ENCODE data around the gene VAV3. TPM values are rescaled to one million over a fixed set of nuclear protein-coding genes. Genes with fewer than 3 reads are reported as not detected.

VAV3 gene
- total RNA-seq, 1 donor from 2014 or later: 2.6 TPM

DNA sequence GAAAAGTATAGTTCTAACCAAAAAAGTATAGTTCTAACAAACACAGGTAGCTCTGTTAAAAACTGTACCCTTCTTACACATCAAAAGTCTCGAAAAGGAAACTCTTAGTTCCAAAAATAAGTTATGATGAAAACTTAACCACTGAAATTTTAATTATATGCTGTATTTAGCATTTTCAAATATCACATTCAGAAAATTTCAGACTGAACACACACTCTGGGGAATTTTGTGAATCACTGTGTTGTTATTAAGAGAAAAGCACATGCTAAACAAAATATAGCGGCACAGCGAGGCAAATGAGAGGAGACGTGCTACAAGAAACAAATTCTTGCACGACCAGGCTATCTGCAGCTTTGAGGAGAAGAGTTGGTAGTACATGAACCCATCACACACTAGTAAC, 30.4 kb downstream of the VAV3 start:
- no peak overlapping the region for H3K4me2 ChIP-seq (ENCODE audit: low read length)
- TF ChIP-seq EZH2 (IDR thresholded peaks at IDR 0.05; ENCODE audit: insufficient read depth, low read length): no peak
- TF ChIP-seq, protein P1, sequence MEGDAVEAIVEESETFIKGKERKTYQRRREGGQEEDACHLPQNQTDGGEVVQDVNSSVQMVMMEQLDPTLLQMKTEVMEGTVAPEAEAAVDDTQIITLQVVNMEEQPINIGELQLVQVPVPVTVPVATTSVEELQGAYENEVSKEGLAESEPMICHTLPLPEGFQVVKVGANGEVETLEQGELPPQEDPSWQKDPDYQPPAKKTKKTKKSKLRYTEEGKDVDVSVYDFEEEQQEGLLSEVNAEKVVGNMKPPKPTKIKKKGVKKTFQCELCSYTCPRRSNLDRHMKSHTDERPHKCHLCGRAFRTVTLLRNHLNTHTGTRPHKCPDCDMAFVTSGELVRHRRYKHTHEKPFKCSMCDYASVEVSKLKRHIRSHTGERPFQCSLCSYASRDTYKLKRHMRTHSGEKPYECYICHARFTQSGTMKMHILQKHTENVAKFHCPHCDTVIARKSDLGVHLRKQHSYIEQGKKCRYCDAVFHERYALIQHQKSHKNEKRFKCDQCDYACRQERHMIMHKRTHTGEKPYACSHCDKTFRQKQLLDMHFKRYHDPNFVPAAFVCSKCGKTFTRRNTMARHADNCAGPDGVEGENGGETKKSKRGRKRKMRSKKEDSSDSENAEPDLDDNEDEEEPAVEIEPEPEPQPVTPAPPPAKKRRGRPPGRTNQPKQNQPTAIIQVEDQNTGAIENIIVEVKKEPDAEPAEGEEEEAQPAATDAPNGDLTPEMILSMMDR (IDR thresholded peaks at IDR 0.05; ENCODE audit: insufficient read depth, low read depth, low read length): no peak
- no peaks in the 10 kb centered on the region for H4K20me1 ChIP-seq (ENCODE audit: insufficient read depth, low read length)
- Mint-ChIP-seq H3K4me1 (ENCODE audit: low read depth, unreplicated experiment) (peaks cover 23% of the 10 kb centered on the region), H3K4me3 (ENCODE audit: unreplicated experiment) (no peak overlapping the region), H3K27ac (ENCODE audit: unreplicated experiment) (no peak overlapping the region), H3K27me3 (ENCODE audit: low read depth, unreplicated experiment) (no peaks in the 10 kb centered on the region), H3K36me3 (ENCODE audit: low read depth, unreplicated experiment) (no peaks in the 10 kb centered on the region), H3K9me3 (ENCODE audit: unreplicated experiment) (no peaks in the 10 kb centered on the region)
- peaks cover 19% of the 10 kb centered on the region for H3K4me1 ChIP-seq (ENCODE audit: insufficient read depth, low read length)
- H3K27me3 ChIP-seq (ENCODE audit: insufficient read depth, low read length): no peaks in the 10 kb centered on the region
- H3K27ac ChIP-seq (ENCODE audit: low read depth, low read length): no peak overlapping the region
- no peak for DNase-seq (ENCODE audit: low read depth)
- no peaks in the 10 kb centered on the region for H3K79me2 ChIP-seq (ENCODE audit: insufficient read depth, low read length)
- H3K9ac ChIP-seq (ENCODE audit: low read length): no peak overlapping the region
- no peak overlapping the region for H3K4me3 ChIP-seq (ENCODE audit: insufficient read depth, low read depth, low read length)
- H3K9me3 ChIP-seq (ENCODE audit: insufficient read depth, low read depth, low read length): no peaks in the 10 kb centered on the region
- no peak overlapping the region for H2AFZ ChIP-seq (ENCODE audit: low read depth, low read length)
- no peaks in the 10 kb centered on the region for H3K36me3 ChIP-seq (ENCODE audit: insufficient read depth, low read length)
- no peak for FAIRE-seq

- Mint-ChIP-seq H3K9me3 (ENCODE audit: unreplicated experiment) (no peaks in the 10 kb centered on the region), H3K36me3 (ENCODE audit: low read depth, unreplicated experiment) (no peaks in the 10 kb centered on the region), H3K4me3 (ENCODE audit: unreplicated experiment) (no peak overlapping the region), H3K27me3 (ENCODE audit: low read depth, unreplicated experiment) (no peaks in the 10 kb centered on the region), H3K27ac (ENCODE audit: unreplicated experiment) (no peak overlapping the region), H3K4me1 (ENCODE audit: low read depth, unreplicated experiment) (peaks cover 23% of the 10 kb centered on the region)
- DNase-seq (ENCODE audit: low read depth) (no peak), FAIRE-seq (no peak)
- no peaks in the 10 kb centered on the region for H3K27me3 ChIP-seq (ENCODE audit: insufficient read depth, low read length)
- H3K9me3 ChIP-seq (ENCODE audit: insufficient read depth, low read depth, low read length): no peaks in the 10 kb centered on the region
- no peaks in the 10 kb centered on the region for H3K79me2 ChIP-seq (ENCODE audit: insufficient read depth, low read length)
- H3K4me1 ChIP-seq (ENCODE audit: insufficient read depth, low read length): peaks cover 19% of the 10 kb centered on the region
- no peak overlapping the region for H3K4me3 ChIP-seq (ENCODE audit: insufficient read depth, low read depth, low read length)
- H3K9ac ChIP-seq (ENCODE audit: low read length): no peak overlapping the region
- H3K27ac ChIP-seq (ENCODE audit: low read depth, low read length): no peak overlapping the region
- H4K20me1 ChIP-seq (ENCODE audit: insufficient read depth, low read length): no peaks in the 10 kb centered on the region
- TF ChIP-seq EZH2 (IDR thresholded peaks at IDR 0.05; ENCODE audit: insufficient read depth, low read length): no peak
- TF ChIP-seq, protein P1 (IDR thresholded peaks at IDR 0.05; ENCODE audit: insufficient read depth, low read depth, low read length): no peak
- no peaks in the 10 kb centered on the region for H3K36me3 ChIP-seq (ENCODE audit: insufficient read depth, low read length)
- H3K4me2 ChIP-seq (ENCODE audit: low read length): no peak overlapping the region
- H2AFZ ChIP-seq (ENCODE audit: low read depth, low read length): no peak overlapping the region
Observed at GRCh38 chr1:107933736-107934135, 31.2 kb downstream of the VAV3 start.

DNA sequence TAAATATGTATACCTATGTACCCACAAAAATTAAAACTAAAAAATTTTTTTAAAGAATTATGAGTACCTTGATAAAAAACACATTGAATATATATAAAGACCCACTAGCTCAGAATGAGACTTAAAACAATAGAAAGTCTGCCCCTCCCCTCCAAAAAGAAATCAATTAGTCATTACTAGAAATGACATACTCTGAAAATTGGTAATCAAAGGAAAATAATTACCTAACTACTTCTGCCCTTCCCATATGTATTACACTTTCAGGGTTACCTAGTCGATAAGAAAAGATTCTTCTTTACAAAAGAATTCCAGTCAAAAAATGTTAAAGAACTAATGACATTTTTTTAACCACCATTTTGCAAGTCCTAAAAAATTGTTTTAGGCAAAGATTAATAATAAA, 34.7 kb downstream of the VAV3 start:
- Histone ChIP-seq H3K9ac (ENCODE audit: low read length) (no peak overlapping the region), H4K20me1 (ENCODE audit: insufficient read depth, low read length) (no peaks in the 10 kb centered on the region), H3K4me2 (ENCODE audit: low read length) (no peak overlapping the region), H3K4me3 (ENCODE audit: insufficient read depth, low read depth, low read length) (no peak overlapping the region), H2AFZ (ENCODE audit: low read depth, low read length) (no peak overlapping the region), H3K4me1 (ENCODE audit: insufficient read depth, low read length) (peaks cover under 1% of the 10 kb centered on the region), H3K9me3 (ENCODE audit: insufficient read depth, low read depth, low read length) (no peaks in the 10 kb centered on the region), H3K27ac (ENCODE audit: low read depth, low read length) (no peak overlapping the region), H3K36me3 (ENCODE audit: insufficient read depth, low read length) (no peaks in the 10 kb centered on the region), H3K79me2 (ENCODE audit: insufficient read depth, low read length) (no peaks in the 10 kb centered on the region), H3K27me3 (ENCODE audit: insufficient read depth, low read length) (no peaks in the 10 kb centered on the region)
- no peaks in the 10 kb centered on the region for H3K9me3 Mint-ChIP-seq (ENCODE audit: unreplicated experiment)
- TF ChIP-seq, protein P1 (IDR thresholded peaks at IDR 0.05; ENCODE audit: insufficient read depth, low read depth, low read length): no peak
- TF ChIP-seq EZH2 (IDR thresholded peaks at IDR 0.05; ENCODE audit: insufficient read depth, low read length): no peak
- FAIRE-seq: no peak
- peaks cover 12% of the 10 kb centered on the region for H3K4me1 Mint-ChIP-seq (ENCODE audit: low read depth, unreplicated experiment)
- H3K27ac Mint-ChIP-seq (ENCODE audit: unreplicated experiment): no peak overlapping the region
- H3K4me3 Mint-ChIP-seq (ENCODE audit: unreplicated experiment): no peak overlapping the region
- no peaks in the 10 kb centered on the region for H3K27me3 Mint-ChIP-seq (ENCODE audit: low read depth, unreplicated experiment)
- H3K36me3 Mint-ChIP-seq (ENCODE audit: low read depth, unreplicated experiment): no peaks in the 10 kb centered on the region
- no peak for DNase-seq (ENCODE audit: low read depth)

All from astrocyte (in vitro differentiated cells and primary cell).